Daoy (cell line): Measurements from ENCODE around the gene AGRN. TPM values are rescaled to one million over a fixed set of nuclear protein-coding genes. Genes with fewer than 3 reads are reported as not detected.
A peak's percentile ranks its signal among the peaks of the same experiment; 100 is the strongest.
"Not testable (repeated sequence)": the region's sequence is repeated elsewhere in the genome, so short reads cannot be mapped to it uniquely, and the experiment has no call there.

Source experiments
- DNase-seq: peaks from one replicate; pipeline ENCODE4 v3.0.0-alpha.2; 2015; ENCODE audit warnings: low read depth
- total RNA-seq: library from RNA; depleted of rRNA; stranded (reverse); fragments of >200 nt; shearing (Covaris generic); gene quantifications from 2 replicates; pipeline ENCODE4 v1.2.3, GENCODE V29; 2014; rRNA removed

The AGRN gene
- 66.6 and 72.0 TPM in 2 replicates for total RNA-seq

DNA sequence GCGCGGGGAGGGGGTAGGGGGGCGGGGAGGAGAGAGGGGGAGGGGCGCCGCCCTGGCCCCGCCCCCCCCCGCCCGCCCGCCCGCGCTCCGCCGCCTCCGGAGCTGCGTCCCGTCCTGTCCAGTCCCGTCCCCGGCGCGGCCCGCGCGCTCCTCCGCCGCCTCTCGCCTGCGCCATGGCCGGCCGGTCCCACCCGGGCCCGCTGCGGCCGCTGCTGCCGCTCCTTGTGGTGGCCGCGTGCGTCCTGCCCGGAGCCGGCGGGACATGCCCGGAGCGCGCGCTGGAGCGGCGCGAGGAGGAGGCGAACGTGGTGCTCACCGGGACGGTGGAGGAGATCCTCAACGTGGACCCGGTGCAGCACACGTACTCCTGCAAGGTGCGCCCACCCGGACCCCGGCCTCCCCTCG, at the start of gene AGRN:
Gene AGRN, plus strand, starts transcription at position 121 of the 405 bp plus-strand sequence. Its CDS starts 53 bp downstream, at position 174.
- DNase-seq = peak; percentile 67

GRCh38 chr1:970242-970972, 49.5 kb upstream of the AGRN start:
- no peak for DNase-seq

GRCh38 chr1:970973-971730, 48.8 kb upstream of the AGRN start:
- DNase-seq = no peak

- DNase-seq = no peak
Measured at GRCh38 chr1:971751-972506, 48.0 kb upstream of the AGRN start.

DNA sequence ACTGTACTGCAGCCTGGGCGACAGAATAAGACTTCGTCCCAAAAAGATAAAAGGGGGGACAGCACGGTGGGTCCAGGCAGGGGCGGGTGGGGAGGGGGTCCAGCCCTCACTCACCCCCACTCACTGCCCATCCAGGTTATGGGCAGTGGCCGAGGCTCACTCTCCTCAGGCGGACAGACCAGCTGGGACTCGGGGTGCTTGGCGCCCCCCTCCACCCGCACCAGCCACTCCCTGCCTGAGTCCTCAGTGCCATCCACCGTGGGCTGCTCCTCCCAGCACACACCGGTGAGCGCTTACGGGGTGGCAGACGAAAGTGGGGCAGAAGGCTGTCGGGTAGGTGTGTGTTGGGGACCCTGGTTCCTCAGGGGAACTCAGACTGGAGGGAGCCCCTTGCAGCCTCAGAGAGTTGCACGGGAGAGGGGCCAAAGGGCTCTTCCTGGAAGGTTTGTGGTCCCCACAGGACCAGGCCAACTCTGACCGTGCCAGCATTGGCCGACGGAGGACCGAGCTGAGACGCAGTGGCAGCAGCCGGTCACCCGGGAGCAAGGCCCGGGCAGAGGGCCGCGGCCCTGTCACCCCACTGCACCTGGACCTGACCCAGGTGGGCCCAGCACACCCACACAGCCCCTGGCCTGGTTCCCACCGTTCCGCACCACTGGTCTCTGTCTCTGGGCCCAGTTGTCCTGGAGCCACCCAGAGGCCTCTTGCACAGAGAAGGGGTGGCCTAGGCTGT, 47.0 kb upstream of the AGRN start:
- DNase-seq = no peak

DNA sequence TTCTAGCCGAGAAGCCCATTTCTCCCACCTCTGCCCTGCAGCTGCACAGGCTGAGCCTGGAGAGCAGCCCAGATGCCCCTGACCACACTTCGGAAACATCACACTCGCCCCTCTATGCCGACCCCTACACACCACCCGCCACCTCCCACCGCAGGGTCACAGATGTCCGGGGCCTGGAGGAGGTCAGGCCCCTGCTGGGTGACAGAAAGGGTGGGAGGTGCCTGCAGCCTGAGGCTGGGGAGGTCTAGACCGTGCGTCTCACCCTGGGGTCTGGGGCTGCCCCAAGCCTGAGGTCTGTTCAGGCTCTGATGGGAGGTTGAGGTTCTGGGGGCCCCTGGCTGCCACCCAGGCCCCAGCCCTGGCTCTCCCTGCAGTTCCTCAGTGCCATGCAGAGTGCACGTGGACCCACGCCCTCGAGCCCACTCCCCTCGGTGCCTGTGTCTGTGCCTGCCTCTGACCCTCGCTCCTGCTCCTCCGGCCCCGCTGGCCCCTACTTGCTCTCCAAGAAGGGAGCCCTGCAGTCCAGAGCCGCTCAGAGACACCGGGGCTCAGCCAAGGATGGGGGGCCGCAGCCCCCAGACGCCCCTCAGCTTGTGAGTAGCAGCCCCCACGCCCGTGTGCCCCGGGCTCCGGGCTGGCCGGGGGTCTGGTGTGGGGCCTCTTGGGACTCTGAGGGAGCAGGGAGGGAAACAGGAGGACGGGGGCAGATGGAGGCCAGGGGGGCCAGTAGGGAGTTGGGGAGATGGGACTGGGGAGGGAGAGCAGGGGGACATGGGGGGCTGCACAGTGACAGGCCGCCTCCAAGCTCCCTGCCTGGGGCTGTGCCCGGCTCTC, 46.2 kb upstream of the AGRN start:
- DNase-seq = no peak

GRCh38 chr1:974293-974640, 45.7 kb upstream of the AGRN start:
- DNase-seq = no peak

GRCh38 chr1:974687-975328, 45.1 kb upstream of the AGRN start:
- DNase-seq = no peak

- no peak for DNase-seq
Measured at GRCh38 chr1:975365-975764, 44.6 kb upstream of the AGRN start.

DNA sequence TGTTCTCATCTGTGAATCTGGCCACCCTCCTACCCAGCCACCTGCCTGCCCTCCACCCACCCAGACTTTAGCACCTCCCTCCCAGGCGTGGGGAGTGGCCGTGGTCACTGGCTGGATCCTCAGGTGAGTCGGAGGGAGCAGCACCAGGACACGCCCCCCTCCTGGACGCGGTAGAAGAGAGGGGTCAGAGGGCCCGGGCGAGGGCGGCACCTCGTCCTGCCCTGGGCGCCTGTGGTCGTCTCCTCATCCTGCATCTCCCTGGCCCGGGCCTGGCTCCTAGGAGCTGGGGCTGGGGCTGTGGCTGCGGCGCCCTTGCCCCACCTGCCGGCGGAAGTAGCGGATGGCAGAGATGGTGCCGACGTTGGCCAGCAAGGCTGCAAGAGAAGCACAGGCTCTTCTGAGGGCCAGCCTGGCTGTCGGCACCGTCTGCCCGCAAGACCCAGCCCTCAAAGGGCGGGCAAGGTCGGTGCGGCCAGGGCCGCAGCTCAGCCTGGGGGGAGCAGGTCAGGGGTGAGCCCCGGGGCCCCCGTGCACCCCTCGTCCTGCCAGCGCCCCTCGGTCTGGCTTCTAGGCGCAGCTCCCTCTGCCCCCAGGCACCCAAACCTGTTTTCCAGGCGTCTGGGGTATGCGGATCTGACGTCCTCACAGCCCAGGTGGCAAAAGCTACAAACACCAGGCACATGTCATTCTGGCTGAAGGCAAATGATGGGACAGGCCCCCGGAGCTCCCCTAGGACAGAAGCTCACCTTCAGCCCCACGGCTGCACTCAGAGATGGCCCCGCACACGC, 43.8 kb upstream of the AGRN start:
- DNase-seq = peak; percentile 88

DNA sequence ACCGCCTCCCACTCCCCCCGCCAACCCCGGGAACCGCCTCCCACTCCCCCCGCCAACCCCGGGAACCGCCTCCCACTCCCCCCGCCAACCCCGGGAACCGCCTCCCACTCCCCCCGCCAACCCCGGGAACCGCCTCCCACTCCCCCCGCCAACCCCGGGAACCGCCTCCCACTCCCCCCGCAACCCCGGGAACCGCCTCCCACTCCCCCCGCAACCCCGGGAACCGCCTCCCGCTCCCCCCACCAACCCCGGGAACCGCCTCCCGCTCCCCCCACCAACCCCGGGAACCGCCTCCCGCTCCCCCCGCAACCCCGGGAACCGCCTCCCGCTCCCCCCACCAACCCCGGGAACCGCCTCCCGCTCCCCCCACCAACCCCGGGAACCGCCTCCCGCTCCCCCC, 43.1 kb upstream of the AGRN start:
- not testable (repeated sequence) for DNase-seq

GRCh38 chr1:978069-978834, 41.7 kb upstream of the AGRN start:
- DNase-seq = no peak

DNA sequence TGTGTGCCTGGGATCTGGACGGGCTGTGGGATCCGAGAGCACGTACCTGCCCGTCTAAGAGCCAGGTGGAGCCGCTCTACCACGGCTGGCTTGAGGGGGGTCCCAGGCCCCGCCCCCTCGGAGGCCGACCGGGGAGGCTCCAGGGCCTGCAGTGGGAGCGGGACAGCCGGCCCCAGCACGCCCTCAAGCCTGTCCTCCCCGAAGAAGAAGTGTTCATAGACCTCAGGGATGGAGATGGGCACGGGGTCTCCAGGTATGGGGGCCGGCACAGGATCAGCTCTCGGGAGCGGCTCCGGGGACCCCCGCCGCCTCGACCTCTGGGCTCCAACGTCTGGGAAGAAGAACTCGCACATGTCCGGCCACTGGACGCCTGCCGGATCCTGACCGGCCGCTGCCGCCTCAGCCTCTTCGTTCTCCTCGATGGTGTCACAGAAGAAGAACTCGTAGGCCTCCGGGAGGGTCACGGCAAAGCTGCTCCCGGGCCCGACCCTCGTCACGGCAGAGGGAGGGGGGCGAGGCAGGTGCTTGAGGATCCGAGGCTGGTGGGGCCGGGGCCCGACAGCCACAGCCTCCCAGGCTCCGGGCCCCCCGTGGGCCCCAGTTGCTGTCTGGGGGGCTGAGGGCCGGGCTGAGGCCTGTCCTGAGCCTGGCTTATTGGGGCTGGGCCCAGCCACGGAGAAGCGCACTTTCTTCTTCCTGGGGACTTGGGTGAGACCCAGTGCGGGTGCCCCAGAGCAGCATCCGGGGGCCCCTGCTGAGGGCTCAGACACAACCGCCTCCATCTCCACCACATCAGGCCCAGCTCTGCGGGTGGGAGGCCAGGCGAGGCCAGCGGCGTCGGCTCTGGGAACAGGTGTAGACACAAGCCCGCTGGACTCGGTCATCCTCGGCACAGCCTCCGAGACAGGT, 40.8 kb upstream of the AGRN start:
- DNase-seq = no peak

DNA sequence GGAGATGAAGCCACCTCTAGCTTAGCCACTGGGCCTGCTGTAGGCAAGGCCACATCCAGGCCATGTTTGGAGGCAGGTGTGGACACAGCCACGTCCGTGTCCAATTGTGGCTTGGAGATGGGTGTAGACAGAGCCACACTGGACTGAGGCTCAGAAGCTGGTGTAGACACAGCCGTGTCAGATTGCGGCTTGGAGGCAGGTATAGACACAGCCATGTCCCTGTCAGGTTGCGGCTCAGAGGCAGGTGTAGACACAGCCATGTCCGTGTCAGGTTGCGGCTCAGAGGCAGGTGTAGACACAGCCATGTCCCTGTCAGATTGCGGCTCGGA, 40.2 kb upstream of the AGRN start:
- no peak for DNase-seq

GRCh38 chr1:980137-980571, 39.8 kb upstream of the AGRN start:
- no peak for DNase-seq

DNA sequence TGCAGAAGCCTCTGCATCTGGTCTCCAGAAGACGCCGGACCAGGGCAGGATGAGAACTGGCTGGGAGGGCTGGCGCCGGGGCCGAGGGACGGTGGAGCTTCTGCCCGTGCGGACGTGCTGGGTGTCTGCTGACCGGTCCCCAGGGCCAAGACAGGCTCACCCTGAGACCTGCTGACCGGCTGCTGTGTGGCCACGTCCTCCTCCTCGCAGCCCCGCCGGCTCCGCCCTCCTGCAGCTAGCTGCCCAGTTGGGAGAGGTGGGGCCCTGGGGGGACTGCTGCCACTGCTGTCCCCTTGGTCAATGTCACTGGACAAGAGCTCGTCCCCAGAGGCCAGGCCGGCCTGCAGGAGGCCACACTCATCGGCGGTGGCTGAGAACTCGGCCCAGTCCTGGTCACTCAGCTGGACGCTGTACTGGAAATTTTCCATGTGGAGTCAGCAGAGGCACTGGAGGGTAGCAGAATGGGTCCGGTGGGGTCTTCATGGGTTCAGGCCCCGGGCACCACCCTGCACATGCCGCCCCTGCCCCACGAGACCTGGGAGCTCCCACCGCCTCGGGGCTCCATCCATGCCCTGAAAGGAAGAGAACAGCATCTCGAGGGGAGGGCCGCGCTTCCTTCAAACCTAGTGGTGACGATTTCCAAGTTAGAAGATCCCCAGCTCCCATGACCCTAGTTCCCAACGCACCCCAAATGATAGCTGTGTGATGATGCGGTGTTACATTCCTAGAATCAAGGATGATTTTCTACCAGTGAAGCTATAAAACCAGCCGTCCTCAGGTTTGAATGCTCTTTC, 39.1 kb upstream of the AGRN start:
- DNase-seq = no peak

DNA sequence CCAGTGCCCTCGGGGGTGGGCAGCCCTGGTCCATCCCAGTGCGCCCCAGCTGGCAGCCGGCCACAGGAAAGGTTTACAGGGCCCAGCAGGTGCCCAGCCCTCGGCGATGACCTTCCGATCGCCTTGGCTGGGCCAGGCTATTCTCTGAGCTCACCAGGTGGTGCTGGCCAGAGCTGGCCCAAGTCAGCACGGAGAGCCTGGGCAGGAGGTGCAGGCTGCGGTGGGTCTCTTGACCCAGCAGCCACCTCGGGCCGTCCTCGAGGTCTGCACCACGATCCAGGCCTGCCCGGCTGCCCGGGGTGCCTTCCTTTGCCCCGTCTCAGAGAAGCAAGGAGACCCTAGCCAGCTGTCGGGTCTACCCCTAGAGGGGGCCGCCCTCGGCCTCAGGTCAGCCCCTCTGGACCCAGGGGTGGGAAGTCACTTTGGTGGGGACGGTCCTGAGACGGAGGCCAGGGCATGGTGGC, 38.4 kb upstream of the AGRN start:
- DNase-seq = no peak
